Amygdala (tissue), 56 donors: ENCODE data around the gene TOMM70.
A peak's percentile ranks its signal among the peaks of the same experiment; 100 is the strongest.
"Not testable (repeated sequence)": the region's sequence is repeated elsewhere in the genome, so short reads cannot be mapped to it uniquely, and the experiment has no call there.

Source experiments
- DNase-seq, 56 donors: peaks; one replicate each; lab custom pipeline; 2025; lab: John Stamatoyannopoulos, UW

The TOMM70 gene

DNA sequence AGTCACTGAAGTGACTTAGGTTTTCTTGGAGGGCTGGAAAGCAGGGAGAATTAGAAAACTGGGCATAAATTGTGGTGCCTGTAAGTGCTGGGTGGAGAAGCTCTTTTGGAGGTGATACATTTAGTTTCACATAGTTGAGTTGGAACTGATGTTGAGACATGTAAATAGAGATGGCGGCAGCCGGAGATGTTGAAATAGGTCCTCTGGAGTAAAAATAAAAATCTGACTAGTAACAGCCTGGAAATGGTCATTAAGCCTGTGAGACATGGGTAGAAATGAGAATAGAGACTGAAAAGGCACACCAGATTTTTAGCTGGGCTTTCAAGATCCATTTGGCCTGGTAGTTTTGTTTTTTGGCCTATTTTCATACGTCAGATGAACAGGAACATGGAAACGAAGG, 69.2 kb downstream of the TOMM70 start:
- DNase-seq, result no peak

DNA sequence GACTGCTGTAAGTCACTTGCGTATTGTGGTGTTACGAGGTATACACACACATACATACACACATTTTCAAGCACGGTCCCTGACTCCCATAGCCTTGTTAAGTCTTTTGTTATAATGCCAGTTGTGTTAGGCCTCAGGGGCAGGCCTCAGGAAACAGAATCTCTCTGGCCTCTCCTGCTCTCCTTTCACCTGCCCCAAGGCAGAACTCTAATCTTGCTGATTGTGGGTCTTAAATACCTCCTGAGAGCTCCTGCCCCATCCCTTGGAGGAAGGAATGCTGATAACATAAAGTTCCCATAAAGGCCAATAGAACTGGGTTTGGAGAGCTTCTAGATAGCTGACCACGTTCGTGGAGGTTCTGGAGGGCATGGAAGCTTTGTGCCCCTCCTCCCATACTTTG, 70.2 kb downstream of the TOMM70 start:
- no peak for DNase-seq

DNA sequence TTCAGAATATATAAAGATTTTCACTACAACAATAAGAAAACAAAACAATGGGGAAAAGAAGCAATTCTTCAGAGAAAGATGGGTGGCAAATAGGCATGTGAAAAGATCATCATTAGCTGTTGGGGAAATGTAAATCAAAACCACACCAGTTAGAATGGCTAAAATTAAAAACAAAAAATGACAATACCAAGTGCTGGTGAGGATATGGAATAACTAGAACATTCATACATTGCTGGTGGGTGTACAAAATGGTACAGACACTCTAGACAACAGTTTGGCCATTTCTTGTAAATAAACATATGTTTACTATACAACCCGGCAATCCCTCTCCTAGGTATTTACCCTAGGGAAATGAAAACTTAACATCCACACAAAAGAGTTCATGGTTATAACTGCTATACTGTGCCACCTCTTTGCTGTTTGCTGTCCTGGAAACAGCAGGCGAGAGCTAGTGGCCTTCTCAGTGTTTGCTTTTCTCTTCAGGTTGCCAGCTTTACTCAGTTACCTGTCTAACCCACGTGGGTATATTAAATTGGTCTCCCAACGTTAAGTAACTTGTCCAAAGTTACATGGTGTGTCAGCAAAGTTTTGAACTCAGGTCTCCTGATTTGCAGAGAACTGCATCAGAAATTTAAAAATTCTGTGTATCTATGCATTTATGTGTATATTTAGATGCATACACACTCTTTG, 70.9 kb downstream of the TOMM70 start:
- DNase-seq, result no peak

DNA sequence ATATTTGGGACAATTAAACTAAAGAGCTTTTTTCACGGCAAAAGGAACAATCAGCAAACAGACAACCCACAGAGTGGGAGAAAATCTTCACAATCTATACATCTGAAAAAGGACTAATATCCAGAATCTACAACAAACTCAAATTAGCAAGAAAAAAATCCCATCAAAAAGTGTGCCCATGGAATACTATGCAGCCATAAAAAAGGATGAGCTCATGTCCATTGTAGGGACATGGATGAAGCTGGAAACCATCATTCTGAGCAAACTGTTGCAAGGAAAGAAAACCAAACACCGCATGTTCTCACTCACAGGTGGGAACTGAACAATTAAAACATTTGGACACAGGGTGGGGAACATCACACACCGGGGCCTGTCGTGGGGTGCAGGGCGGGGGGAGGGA, 73.5 kb downstream of the TOMM70 start:
- not testable (repeated sequence) for DNase-seq

DNA sequence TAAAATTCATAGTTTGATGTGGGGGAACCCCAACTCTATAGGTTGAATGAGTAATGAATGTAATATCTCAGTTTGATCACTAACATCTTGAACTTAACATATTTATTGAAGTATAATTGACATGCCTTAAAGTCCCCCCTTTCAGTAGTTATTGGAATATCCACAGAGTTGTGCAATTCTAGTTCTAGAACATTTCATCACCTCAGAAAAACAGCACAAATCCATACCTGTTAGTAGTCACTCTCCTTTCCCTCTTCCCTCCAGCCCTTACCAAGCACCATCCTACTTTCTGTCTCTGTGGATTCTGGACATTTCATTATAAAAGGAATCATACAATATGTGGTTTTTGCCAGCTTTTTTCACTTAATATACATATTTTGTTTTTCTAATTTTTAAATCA, 75.1 kb downstream of the TOMM70 start:
- no peak for DNase-seq

DNA sequence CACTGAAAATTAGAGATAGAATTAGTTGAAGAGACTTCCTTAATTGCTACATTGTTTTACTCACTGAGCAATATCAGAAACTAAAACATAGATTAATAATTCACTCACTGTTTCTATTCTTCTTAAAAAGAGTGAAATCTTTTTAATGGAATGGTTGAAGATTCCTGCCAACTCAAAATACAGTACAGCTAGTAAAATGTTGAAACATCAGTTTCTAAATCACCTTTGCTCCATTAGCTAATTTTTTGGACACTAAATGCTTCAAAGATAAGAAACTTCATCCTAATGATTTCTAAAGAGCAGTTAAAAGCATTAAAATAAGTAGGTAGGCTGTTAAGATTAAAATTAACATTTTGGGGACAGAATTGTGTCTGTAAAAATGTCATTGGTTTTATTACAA, 76.8 kb downstream of the TOMM70 start:
- no peak for DNase-seq

DNA sequence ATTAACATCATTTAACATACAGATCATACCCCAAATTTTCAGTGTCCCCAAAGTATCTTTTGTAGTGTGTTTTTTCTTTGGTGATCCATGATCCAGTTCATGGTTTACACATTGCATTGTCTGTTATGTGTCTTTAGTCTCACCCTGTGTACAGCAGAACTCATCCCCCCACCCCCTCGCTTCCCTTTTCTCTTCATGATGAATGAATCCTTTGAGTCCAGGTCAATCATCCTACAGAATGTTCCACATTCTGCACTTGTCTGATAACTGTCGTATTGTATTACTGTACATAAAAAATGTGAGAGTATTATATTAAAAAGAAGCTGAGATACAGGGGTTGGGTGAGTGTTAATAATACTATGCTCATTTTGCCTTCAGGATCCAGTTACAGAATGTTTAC, 80.9 kb downstream of the TOMM70 start:
- no peak for DNase-seq

DNA sequence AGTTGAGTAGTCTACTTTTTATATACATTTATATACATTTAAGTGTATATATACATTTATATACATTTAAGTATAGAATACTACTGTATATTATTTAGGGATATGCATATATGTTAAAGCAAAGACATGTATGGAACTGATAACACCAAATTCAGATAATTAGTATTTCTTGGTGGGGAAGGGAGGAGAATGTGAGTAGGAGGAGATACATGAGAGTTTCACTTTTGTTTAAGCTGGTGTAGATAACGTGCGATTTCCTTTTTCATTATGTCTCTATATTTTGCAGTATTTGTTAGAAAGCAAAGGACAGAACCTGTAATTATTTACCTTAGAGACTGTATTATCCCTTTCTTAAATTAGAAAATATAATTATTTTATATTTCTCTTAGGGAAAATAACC, 83.0 kb downstream of the TOMM70 start:
- DNase-seq, result no peak

DNA sequence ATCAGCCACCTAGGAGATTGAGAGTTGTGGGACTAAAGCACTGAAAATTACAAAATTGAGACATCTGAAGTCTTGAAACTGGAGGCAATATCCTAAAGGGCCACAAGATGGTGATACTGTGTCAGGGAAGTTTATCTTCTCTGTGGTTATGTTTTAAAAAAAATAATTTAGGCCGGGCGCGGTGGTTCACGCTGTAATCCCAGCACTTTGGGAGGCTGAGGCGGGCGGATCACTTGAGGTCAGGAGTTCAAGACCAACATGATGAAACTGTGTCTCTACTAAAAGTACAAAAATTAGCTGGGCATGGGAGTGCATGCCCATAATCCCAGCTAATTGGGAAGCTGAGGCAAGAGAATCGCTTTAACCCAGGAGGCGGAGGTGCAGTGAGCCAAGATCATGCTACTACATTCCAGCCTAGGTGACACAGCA, 84.2 kb downstream of the TOMM70 start:
- DNase-seq, result peak in 3 of 56 donors; percentile 6 to 21 (median 6)
